Natural killer cell (primary cell): ENCODE results near the gene FBLIM1. TPM values are rescaled to one million over a fixed set of nuclear protein-coding genes. Genes with fewer than 3 reads are reported as not detected.

Source experiments
- ATAC-seq, 3 donors: fragments of 150-1000 bp in 2 of 3; fragments of 200-7000 bp in 1 of 3; cut with Tn5 transposase; 1 replicate in 1 of 3; 2 replicates in 2 of 3; pipeline ENCODE4 v1.10.0; 2021; ENCODE audit warnings: mild to moderate bottlenecking in 2 of 3, moderate library complexity in 2 of 3
- DNase-seq, 2 donors: peaks; one replicate each; pipeline versions ENCODE4 v3.0.0 to v3.0.0-alpha.2; 2013 to 2021; ENCODE audit warnings: mixed read lengths in 1 of 2
- H3K27ac ChIP-seq: one replicate; pipeline ENCODE4 v1.5.1; 2013; ENCODE audit warnings: mild to moderate bottlenecking, low read length
- H3K27me3 ChIP-seq: one replicate; pipeline ENCODE4 v1.6.1; 2013; ENCODE audit warnings: low read length; ENCODE audit not compliant: control insufficient read depth, insufficient read depth
- H3K36me3 ChIP-seq: one replicate; pipeline ENCODE4 v1.6.1; 2013; ENCODE audit warnings: low read length; ENCODE audit not compliant: control insufficient read depth, insufficient read depth
- H3K4me1 ChIP-seq: one replicate; pipeline ENCODE4 v1.6.1; 2013; ENCODE audit warnings: low read length; ENCODE audit not compliant: control insufficient read depth, insufficient read depth
- H3K4me3 ChIP-seq: one replicate; pipeline ENCODE4 v1.5.1; 2013; ENCODE audit warnings: low read length
- H3K9me3 ChIP-seq: one replicate; pipeline ENCODE4 v1.6.1; 2013; ENCODE audit warnings: low read length; ENCODE audit not compliant: control insufficient read depth, insufficient read depth
- H3K27ac Mint-ChIP-seq, 2 donors: one replicate each; pipeline ENCODE4 v1.8.0; 2022; ENCODE audit warnings: mild to moderate bottlenecking in 2 of 2, mixed read lengths in 2 of 2, moderate library complexity in 1 of 2
- H3K27me3 Mint-ChIP-seq, 2 donors: one replicate each; pipeline ENCODE4 v1.8.0; 2022; ENCODE audit warnings: low read depth in 2 of 2, mixed read lengths in 2 of 2
- H3K36me3 Mint-ChIP-seq: one replicate; pipeline ENCODE4 v1.8.0; 2022; ENCODE audit warnings: mixed read lengths
- H3K4me1 Mint-ChIP-seq, 2 donors: one replicate each; pipeline ENCODE4 v1.8.0; 2022; ENCODE audit warnings: mixed read lengths in 2 of 2
- H3K4me3 Mint-ChIP-seq: one replicate; pipeline ENCODE4 v1.8.0; 2022; ENCODE audit warnings: mild to moderate bottlenecking, moderate library complexity, mixed read lengths
- H3K9me3 Mint-ChIP-seq, 2 donors: one replicate each; pipeline ENCODE4 v1.8.0; 2022; ENCODE audit warnings: mixed read lengths in 2 of 2
- WGBS: methylation state at CpG from one replicate; pipeline ENCODE4 v1.1.7; 2013; ENCODE audit warnings: missing lambda C conversion rate; ENCODE audit not compliant: insufficient coverage; 5-methylcytosine and 5-hydroxymethylcytosine counted together
- intact Hi-C: fragments of 100-400 bp; cut with micrococcal nuclease; formaldehyde crosslinking; loops from one replicate; pipeline ENCODE4 v1.14.2; 2022
- total RNA-seq, 4 donors: library from RNA; stranded (reverse); fragments of 120-200 nt in 1 of 4; gene quantifications; one replicate each; pipeline versions ENCODE4 v1.2.3 to v1.2.4, GENCODE V29; 2013 to 2022
- TF ChIP-seq, protein P1 (sequence below): fragments of 200-600 bp; IDR thresholded peaks from one replicate; pipeline ENCODE4 v1.8.0; 2022; ENCODE audit warnings: antibody characterized with exemption

The FBLIM1 gene, protein sequence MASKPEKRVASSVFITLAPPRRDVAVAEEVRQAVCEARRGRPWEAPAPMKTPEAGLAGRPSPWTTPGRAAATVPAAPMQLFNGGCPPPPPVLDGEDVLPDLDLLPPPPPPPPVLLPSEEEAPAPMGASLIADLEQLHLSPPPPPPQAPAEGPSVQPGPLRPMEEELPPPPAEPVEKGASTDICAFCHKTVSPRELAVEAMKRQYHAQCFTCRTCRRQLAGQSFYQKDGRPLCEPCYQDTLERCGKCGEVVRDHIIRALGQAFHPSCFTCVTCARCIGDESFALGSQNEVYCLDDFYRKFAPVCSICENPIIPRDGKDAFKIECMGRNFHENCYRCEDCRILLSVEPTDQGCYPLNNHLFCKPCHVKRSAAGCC
- total RNA-seq, result under 1 TPM in 1 of 3 donors, not detected in 2; 0.39 TPM
- total RNA-seq (2013), result not detected

DNA sequence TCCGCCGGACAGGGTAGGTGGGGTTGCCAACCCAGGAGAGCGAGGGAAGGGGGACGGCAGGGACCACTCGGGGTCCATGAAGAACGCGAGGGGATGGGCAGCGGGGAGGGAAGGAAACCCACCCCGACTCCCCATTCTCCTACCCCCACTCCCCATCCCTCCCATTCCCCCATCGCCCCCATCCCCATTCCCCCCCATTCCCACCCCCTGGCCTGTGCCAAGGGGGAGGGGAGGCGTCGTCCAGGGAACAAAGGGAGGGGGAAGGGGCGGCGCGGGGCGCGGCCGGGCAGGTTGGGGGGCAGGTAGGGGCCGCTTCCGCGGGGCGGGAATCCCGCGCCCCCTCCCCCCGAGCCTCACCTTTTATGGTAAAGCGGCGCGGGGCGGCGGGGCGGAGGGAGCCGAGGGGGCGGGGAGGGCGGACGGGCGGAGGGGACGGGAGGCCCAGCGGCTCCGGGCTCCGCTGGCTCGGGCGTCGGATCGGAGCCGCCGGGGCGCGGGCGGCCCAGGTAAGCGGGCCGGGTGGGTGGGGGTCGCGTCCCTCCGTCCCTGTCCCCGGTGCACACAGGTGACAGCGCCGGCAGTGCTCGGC is at the start of gene FBLIM1:
Gene FBLIM1 (plus strand): TSS at position 453 of the 589 bp plus-strand sequence. CDS start 6,189 bp downstream, outside the sequence.
- Mint-ChIP-seq H3K27ac (no peak within 1 kb of the TSS), H3K4me1 (peaks cover 0 to 5% of the 10 kb centered on the region in 2 donors), H3K27me3 (peaks cover 29 to 43% of the 10 kb centered on the region in 2 donors), H3K36me3 (no peaks in the 10 kb centered on the region), H3K9me3 (no peaks in the 10 kb centered on the region), H3K4me3 (peak within 1 kb of the TSS; percentile 40)
- DNase-seq, result peak in 1 of 2 donors; percentile 21
- TF ChIP-seq, protein P1, sequence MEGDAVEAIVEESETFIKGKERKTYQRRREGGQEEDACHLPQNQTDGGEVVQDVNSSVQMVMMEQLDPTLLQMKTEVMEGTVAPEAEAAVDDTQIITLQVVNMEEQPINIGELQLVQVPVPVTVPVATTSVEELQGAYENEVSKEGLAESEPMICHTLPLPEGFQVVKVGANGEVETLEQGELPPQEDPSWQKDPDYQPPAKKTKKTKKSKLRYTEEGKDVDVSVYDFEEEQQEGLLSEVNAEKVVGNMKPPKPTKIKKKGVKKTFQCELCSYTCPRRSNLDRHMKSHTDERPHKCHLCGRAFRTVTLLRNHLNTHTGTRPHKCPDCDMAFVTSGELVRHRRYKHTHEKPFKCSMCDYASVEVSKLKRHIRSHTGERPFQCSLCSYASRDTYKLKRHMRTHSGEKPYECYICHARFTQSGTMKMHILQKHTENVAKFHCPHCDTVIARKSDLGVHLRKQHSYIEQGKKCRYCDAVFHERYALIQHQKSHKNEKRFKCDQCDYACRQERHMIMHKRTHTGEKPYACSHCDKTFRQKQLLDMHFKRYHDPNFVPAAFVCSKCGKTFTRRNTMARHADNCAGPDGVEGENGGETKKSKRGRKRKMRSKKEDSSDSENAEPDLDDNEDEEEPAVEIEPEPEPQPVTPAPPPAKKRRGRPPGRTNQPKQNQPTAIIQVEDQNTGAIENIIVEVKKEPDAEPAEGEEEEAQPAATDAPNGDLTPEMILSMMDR, result no peak
- H3K36me3 ChIP-seq, result no peaks in the 10 kb centered on the region
- 2% methylated on average over 42 of the region's 58 CpGs for WGBS
- no peak within 1 kb of the TSS for H3K27ac ChIP-seq
- ATAC-seq, result peak in 1 of 3 donors; percentile 34
- no peak within 1 kb of the TSS for H3K4me3 ChIP-seq
- H3K27me3 ChIP-seq, result peaks cover 28% of the 10 kb centered on the region
- H3K4me1 ChIP-seq, result peaks cover 10% of the 10 kb centered on the region
- H3K9me3 ChIP-seq, result no peaks in the 10 kb centered on the region
- intact Hi-C loops, result no loop called here

DNA sequence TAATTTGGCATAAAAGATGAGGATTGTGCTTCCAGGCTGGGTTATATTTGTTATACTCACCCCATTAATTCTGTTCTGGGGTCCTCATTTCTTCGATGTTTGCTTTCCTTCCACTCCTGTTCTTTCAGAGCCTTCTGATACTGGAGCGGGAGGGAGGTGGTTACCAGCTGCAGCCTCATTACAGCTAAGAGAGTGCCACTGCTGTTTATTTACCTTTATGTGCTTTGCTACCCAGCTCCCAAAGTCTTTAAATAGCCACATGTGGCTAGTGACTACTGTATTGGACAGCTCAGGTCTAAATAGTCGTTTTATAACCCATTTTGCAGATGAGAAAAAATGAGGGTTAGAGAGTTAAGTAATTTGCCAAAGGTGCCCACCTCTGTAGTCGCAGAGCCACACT is 49.4 kb upstream of the FBLIM1 start:
- DNase-seq, result no peak

DNA sequence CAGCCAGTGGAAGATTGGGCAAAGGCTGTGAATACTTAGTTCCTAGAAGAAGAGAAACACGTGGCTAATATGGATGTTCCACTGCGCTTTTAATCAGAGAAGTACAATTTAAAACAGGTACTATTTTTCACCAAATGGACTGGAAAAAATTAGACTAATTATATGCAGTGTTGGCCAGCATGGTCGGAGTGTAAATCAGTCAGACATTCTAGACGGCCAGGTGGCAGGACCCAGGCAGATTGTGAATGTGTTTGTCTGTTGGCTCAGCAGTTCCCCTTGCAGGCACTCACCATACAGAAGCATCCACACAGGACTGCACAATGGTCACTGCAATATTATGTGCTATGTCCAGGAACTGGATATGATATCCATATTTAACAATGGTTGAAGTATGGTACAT is 46.4 kb upstream of the FBLIM1 start:
- Mint-ChIP-seq H3K4me3 (no peak overlapping the region), H3K27me3 (no peaks in the 10 kb centered on the region), H3K36me3 (no peaks in the 10 kb centered on the region), H3K27ac (peak overlapping the region in 1 of 2 donors; percentile 3), H3K9me3 (no peaks in the 10 kb centered on the region), H3K4me1 (peaks cover 16 to 17% of the 10 kb centered on the region in 2 donors)
- 51% methylated on average over 4 of the region's 4 CpGs for WGBS
- H3K27me3 ChIP-seq, result no peaks in the 10 kb centered on the region
- H3K4me1 ChIP-seq, result no peaks in the 10 kb centered on the region
- H3K27ac ChIP-seq, result no peak overlapping the region
- TF ChIP-seq, protein P1, result no peak
- intact Hi-C loops, result no loop called here
- DNase-seq (no peak), ATAC-seq (peak; percentile 32 to 75 (median 52))
- H3K36me3 ChIP-seq, result peaks cover 11% of the 10 kb centered on the region
- no peaks in the 10 kb centered on the region for H3K9me3 ChIP-seq
- H3K4me3 ChIP-seq, result no peak overlapping the region

More for the DNA sequence above, 49.4 kb upstream of the FBLIM1 start:
- Mint-ChIP-seq H3K27ac (no peak overlapping the region), H3K27me3 (no peaks in the 10 kb centered on the region), H3K4me1 (peaks cover 12 to 26% of the 10 kb centered on the region in 2 donors), H3K4me3 (no peak overlapping the region), H3K36me3 (no peaks in the 10 kb centered on the region), H3K9me3 (no peaks in the 10 kb centered on the region)
- Histone ChIP-seq H3K4me1 (no peaks in the 10 kb centered on the region), H3K27ac (no peak overlapping the region), H3K27me3 (no peaks in the 10 kb centered on the region), H3K36me3 (no peaks in the 10 kb centered on the region), H3K9me3 (no peaks in the 10 kb centered on the region), H3K4me3 (no peak overlapping the region)
- TF ChIP-seq, protein P1, result no peak
- no peak for ATAC-seq
- 100% methylated on average over 4 of the region's 4 CpGs for WGBS
- intact Hi-C loops, result no loop called here
